Adrenal gland (tissue), 5 donors: ENCODE data around the gene NAP1L4.

Experiments
- POLR2A ChIP-seq, 2 donors: fragments of 450-650 bp; IDR thresholded peaks; one replicate each; pipeline ENCODE4 v1.6.1; 2017; ENCODE audit warnings: antibody characterized with exemption in 2 of 2, mild to moderate bottlenecking in 2 of 2, moderate library complexity in 1 of 2
- TF ChIP-seq, protein P1 (sequence below), 6 experiments: fragments of 450-650 bp in 4 of 6; fragments of 200-600 bp in 2 of 6; sonication (generic) in 1 of 6; IDR thresholded peaks; 1 replicate in 5 of 6; 2 replicates in 1 of 6; pipeline versions ENCODE4 v1.5.1 to v1.8.0; 2016 to 2021; ENCODE audit warnings: antibody characterized with exemption in 6 of 6, mild to moderate bottlenecking in 2 of 6, moderate library complexity in 1 of 6
- donor health status: DM: no; HTN: no; CAD: no.

DNA sequence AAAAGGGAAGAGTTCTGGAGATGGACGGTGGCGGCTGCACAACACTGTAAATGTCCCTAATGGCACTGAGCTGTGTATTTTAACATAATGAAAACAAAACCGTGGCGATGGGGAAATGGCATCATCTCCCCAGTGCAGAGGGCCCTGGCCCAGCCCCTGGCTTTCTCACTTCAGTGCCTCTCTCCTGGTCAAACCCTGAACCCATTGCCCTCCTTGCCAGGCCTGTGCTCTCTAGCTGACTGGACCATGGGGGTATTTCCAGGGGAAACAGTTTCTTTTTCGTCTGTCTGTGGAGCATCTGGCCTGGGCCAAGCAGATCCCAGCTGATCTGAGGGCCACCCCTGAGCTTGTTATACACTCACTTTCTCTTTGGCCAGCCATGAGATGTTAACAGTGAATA is 17.4 kb upstream of the NAP1L4 start:
- no peak for TF ChIP-seq POLR2A (IDR thresholded peaks at IDR 0.05)
- TF ChIP-seq, protein P1, sequence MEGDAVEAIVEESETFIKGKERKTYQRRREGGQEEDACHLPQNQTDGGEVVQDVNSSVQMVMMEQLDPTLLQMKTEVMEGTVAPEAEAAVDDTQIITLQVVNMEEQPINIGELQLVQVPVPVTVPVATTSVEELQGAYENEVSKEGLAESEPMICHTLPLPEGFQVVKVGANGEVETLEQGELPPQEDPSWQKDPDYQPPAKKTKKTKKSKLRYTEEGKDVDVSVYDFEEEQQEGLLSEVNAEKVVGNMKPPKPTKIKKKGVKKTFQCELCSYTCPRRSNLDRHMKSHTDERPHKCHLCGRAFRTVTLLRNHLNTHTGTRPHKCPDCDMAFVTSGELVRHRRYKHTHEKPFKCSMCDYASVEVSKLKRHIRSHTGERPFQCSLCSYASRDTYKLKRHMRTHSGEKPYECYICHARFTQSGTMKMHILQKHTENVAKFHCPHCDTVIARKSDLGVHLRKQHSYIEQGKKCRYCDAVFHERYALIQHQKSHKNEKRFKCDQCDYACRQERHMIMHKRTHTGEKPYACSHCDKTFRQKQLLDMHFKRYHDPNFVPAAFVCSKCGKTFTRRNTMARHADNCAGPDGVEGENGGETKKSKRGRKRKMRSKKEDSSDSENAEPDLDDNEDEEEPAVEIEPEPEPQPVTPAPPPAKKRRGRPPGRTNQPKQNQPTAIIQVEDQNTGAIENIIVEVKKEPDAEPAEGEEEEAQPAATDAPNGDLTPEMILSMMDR (IDR thresholded peaks at IDR 0.05) = no peak
